ENCODE measurements around the gene THAP7. TPM values are rescaled to one million over a fixed set of nuclear protein-coding genes. Genes with fewer than 3 reads are reported as not detected.

The THAP7 gene
- total and polyA plus RNA-seq, 9 of the 15 experiments (the other 6 are each of a cell fraction or from before 2014, with no cell fraction given), result 7.9 to 263 (median 84.1) TPM

- TF ChIP-seq PHF21A (IDR thresholded peaks at IDR 0.05; ENCODE audit: borderline replicate concordance, low read depth) (no peak), ZNF232 (CRISPR knock-in tag; IDR thresholded peaks at IDR 0.05) (no peak), XRCC3 (IDR thresholded peaks at IDR 0.05) (no peak), BHLHE40 (IDR thresholded peaks at IDR 0.05; ENCODE audit: low read length) (peak; percentile 54; the same call in 1 of the 2 replicates), ATF1 (CRISPR knock-in tag; IDR thresholded peaks at IDR 0.05) (no peak), ATF1 (tag; IDR thresholded peaks at IDR 0.05) (peak; percentile 38; the same call in 1 of the 2 replicates), ZNF175 (CRISPR knock-in tag; IDR thresholded peaks at IDR 0.05; ENCODE audit: low read depth) (no peak), SNRNP70 (optimal IDR thresholded peaks at IDR 0.05; ENCODE audit: low read depth, low read length) (no peak)
- TF ChIP-seq, protein P1, sequence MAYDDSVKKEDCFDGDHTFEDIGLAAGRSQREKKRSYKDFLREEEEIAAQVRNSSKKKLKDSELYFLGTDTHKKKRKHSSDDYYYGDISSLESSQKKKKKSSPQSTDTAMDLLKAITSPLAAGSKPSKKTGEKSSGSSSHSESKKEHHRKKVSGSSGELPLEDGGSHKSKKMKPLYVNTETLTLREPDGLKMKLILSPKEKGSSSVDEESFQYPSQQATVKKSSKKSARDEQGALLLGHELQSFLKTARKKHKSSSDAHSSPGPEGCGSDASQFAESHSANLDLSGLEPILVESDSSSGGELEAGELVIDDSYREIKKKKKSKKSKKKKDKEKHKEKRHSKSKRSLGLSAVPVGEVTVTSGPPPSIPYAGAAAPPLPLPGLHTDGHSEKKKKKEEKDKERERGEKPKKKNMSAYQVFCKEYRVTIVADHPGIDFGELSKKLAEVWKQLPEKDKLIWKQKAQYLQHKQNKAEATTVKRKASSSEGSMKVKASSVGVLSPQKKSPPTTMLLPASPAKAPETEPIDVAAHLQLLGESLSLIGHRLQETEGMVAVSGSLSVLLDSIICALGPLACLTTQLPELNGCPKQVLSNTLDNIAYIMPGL (CRISPR knock-in tag; IDR thresholded peaks at IDR 0.05), result 0 out of 2 replicates have a peak, but pooled peaks have one; percentile 15
Measured at GRCh38 chr22:20979243-20979809, 22.6 kb downstream of the THAP7 start (continued).

DNA sequence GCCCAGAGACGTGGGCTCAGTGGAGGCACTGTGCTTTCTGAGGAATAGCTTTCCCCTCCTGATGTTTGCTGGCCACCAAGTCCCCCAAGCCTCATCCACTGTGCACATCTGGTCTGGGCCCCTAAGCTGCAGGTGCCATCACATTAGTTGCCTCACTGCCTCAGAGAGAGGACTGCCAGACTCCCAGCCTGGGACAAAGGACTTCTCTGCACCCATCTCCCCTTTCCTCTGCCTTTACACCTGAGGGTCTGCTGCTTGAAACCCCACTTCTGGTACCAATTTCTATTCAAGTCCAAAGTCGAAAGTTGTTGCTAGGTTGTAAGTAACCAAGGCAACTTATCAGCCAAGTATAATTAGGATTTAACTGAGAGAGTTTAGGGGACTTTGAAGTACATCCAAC, 23.5 kb downstream of the THAP7 start:
- H3K4me2 ChIP-seq (ENCODE audit: insufficient read depth, low read length), result no peak overlapping the region
- WGBS (ENCODE audit: insufficient coverage, low coverage, missing lambda C conversion rate), result 6% methylated on average over 2 of the region's 2 CpGs
- H3K27me3 ChIP-seq (ENCODE audit: control insufficient read depth in 2 of 2, insufficient read depth in 2 of 2, low read length in 2 of 2), result peaks cover 29 to 44% of the 10 kb centered on the region in 2 experiments; a peak in 4 of 5 replicates
- no peak overlapping the region for H3K4me3 ChIP-seq
- H3K4me1 ChIP-seq (replicated peaks in 1 of 2; ENCODE audit: control insufficient read depth in 2 of 2, insufficient read depth in 2 of 2, low read length in 2 of 2), result peaks cover 19 to 66% of the 10 kb centered on the region in 2 experiments
- intact Hi-C loops (cut with micrococcal nuclease) (no loop called here), in situ Hi-C loops (cut with MboI) (no loop called here)
- DNase-seq (ENCODE audit: extremely low read depth in 1 of 4, low spot score in 3 of 4), result no peak
- no TSS peak for BruUV-seq (replicated peaks)
- ChIA-PET CTCF (ENCODE audit: low intra/inter-chr PET ratio) (no interaction called here), POLR2A (interaction anchor here (4.6 to 64.4 kb wide), 4 partner anchors 8 to 60 kb away, joined by 92 to 1556 read pairs (median 314); partner anchors contain the start of genes AIFM3, CRKL and THAP7)
- H3K27ac ChIP-seq (ENCODE audit: extremely low read depth, low read depth, low read length), result no peak overlapping the region
- H3K9ac ChIP-seq (ENCODE audit: insufficient read depth in 1 of 2, low read depth in 2 of 2, low read length in 2 of 2), result no peak overlapping the region
- ATAC-seq, result no peak
- H3K79me2 ChIP-seq (ENCODE audit: control insufficient read depth, insufficient read depth, low read length), result peaks cover 21% of the 10 kb centered on the region
- no peak for FAIRE-seq
- H3K9me1 ChIP-seq (ENCODE audit: control insufficient read depth, insufficient read depth, low read length), result peaks cover 5% of the 10 kb centered on the region
- peaks cover 11% of the 10 kb centered on the region for H3K9me3 ChIP-seq (replicated peaks; ENCODE audit: control insufficient read depth, insufficient read depth, low read depth, low read length)
- peaks cover 5% of the 10 kb centered on the region; the same call in 2 of the 3 replicates for H3K36me3 ChIP-seq (ENCODE audit: control insufficient read depth, insufficient read depth, low read length)
- no peaks in the 10 kb centered on the region; the same call in 1 of the 2 replicates for H4K20me1 ChIP-seq (replicated peaks; ENCODE audit: control insufficient read depth, insufficient read depth, low read length)
- no peak overlapping the region for H2AFZ ChIP-seq (ENCODE audit: low read depth, low read length)
- no peak for TF ChIP-seq MLLT1 (IDR thresholded peaks at IDR 0.05)
- TF ChIP-seq, protein P2, sequence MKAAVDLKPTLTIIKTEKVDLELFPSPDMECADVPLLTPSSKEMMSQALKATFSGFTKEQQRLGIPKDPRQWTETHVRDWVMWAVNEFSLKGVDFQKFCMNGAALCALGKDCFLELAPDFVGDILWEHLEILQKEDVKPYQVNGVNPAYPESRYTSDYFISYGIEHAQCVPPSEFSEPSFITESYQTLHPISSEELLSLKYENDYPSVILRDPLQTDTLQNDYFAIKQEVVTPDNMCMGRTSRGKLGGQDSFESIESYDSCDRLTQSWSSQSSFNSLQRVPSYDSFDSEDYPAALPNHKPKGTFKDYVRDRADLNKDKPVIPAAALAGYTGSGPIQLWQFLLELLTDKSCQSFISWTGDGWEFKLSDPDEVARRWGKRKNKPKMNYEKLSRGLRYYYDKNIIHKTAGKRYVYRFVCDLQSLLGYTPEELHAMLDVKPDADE (conservative IDR thresholded peaks at IDR 0.05; ENCODE audit: control insufficient read depth, low read depth, low read length), result no peak
- TF ChIP-seq ZNF511 (CRISPR knock-in tag; IDR thresholded peaks at IDR 0.05), result no peak
- peak; percentile 82 for TF ChIP-seq STAT6 (CRISPR knock-in tag; IDR thresholded peaks at IDR 0.05)
- TF ChIP-seq ZKSCAN1 (IDR thresholded peaks at IDR 0.05; ENCODE audit: low read depth, low read length), result no peak
